Endometrial microvascular endothelial cells (primary cell): Measurements from ENCODE around the gene ECM1. TPM values are rescaled to one million over a fixed set of nuclear protein-coding genes. Genes with fewer than 3 reads are reported as not detected.

ENCODE experiments used
- in situ Hi-C: cut with HindIII; loops from 2 replicates; pipeline ENCODE4 v1.10.0; 2017; ENCODE audit warnings: low sequenced_read_pairs, low pct_unique_long_range_greater_than_20kb; ENCODE audit errors: inconsistent ontology term
- total RNA-seq: library from RNA; depleted of rRNA; stranded (reverse); fragments of >200 nt; gene quantifications from one replicate; pipeline ENCODE4 v1.2.3, GENCODE V29; 2015; ENCODE audit errors: inconsistent ontology term

ECM1 gene
- 5.8 TPM for total RNA-seq

GRCh38 chr1:150507912-150508864 is at the start of gene ECM1:
TSS of gene ECM1 (plus strand) at chr1:150508109. CDS start at chr1:150508210, 101 bp downstream.
- in situ Hi-C loops = no loop called here

GRCh38 chr1:150464422-150464826 is 43.5 kb upstream of the ECM1 start:
- in situ Hi-C loops = no loop called here

- in situ Hi-C loops = no loop called here
Observed at GRCh38 chr1:150466964-150467363, 40.9 kb upstream of the ECM1 start.

GRCh38 chr1:150469291-150469690 is 38.6 kb upstream of the ECM1 start:
- in situ Hi-C loops = no loop called here

GRCh38 chr1:150472601-150473200 is 35.2 kb upstream of the ECM1 start:
- in situ Hi-C loops = no loop called here

- in situ Hi-C loops = no loop called here
Observed at GRCh38 chr1:150473659-150474058, 34.2 kb upstream of the ECM1 start.

GRCh38 chr1:150474869-150475268 is 33.0 kb upstream of the ECM1 start:
- in situ Hi-C loops = no loop called here

- in situ Hi-C loops = no loop called here
Observed at GRCh38 chr1:150476754-150477153, 31.2 kb upstream of the ECM1 start.

GRCh38 chr1:150477320-150477719 is 30.6 kb upstream of the ECM1 start:
- in situ Hi-C loops = no loop called here

GRCh38 chr1:150477733-150478132 is 30.2 kb upstream of the ECM1 start:
- in situ Hi-C loops = no loop called here

- in situ Hi-C loops = no loop called here
Observed at GRCh38 chr1:150479370-150479769, 28.5 kb upstream of the ECM1 start.

- in situ Hi-C loops = no loop called here
Observed at GRCh38 chr1:150479927-150480352, 28.0 kb upstream of the ECM1 start.

- in situ Hi-C loops = no loop called here
Observed at GRCh38 chr1:150484431-150484830, 23.5 kb upstream of the ECM1 start.

GRCh38 chr1:150484861-150485260 is 23.0 kb upstream of the ECM1 start:
- in situ Hi-C loops = no loop called here

- in situ Hi-C loops = no loop called here
Observed at GRCh38 chr1:150486966-150487762, 20.7 kb upstream of the ECM1 start, which contains the start of gene TARS2. TSS of gene TARS2 (plus strand) at chr1:150487419. CDS start at chr1:150487451, 32 bp downstream.

- in situ Hi-C loops = no loop called here
Observed at GRCh38 chr1:150487763-150488115, 20.2 kb upstream of the ECM1 start.

- in situ Hi-C loops = no loop called here
Observed at GRCh38 chr1:150493175-150493574, 14.7 kb upstream of the ECM1 start.

- in situ Hi-C loops = no loop called here
Observed at GRCh38 chr1:150498342-150498741, 9.6 kb upstream of the ECM1 start.

GRCh38 chr1:150505431-150505830 is 2.5 kb upstream of the ECM1 start:
- in situ Hi-C loops = no loop called here
